Renal cortex interstitium (tissue), 11 donors: ENCODE results near the gene DNAJB14. TPM values are rescaled to one million over a fixed set of nuclear protein-coding genes. Genes with fewer than 3 reads are reported as not detected.

ENCODE experiments used
- DNase-seq, 11 donors: peaks; one replicate each; pipeline ENCODE4 v3.0.0-alpha.2; 2013; ENCODE audit warnings: low read depth in 9 of 11, low spot score in 4 of 11; ENCODE audit errors: extremely low read depth in 1 of 11
- polyA plus RNA-seq, 3 donors: library from polyadenylated mRNA; unstranded; fragments of 120-200 nt; gene quantifications; one replicate each; pipeline ENCODE4 v1.2.1, GENCODE V29; 2013; ENCODE audit not compliant: insufficient read length in 3 of 3

DNAJB14 gene
- polyA plus RNA-seq, 3 donors = 29.9 to 39.9 (median 39.3) TPM

GRCh38 chr4:99847362-99847976 lies 98.9 kb downstream of the DNAJB14 start:
- no peak for DNase-seq

- no peak for DNase-seq
Measured at GRCh38 chr4:99846891-99847290, 99.5 kb downstream of the DNAJB14 start.

Other genes with a start within 250 kb of the DNAJB14 start
- 1 to 10 TPM in 1 of 3 donors, under 1 TPM in 2; 0.64 to 1.3 (median 0.83) TPM for gene DAPP1, start 129.8 kb downstream of the DNAJB14 start, polyA plus RNA-seq
- 100 to 1,000 TPM in 1 of 3 donors, 10 to 100 TPM in 2; 87.4 to 104 (median 88.7) TPM for gene LAMTOR3, start 52.2 kb downstream of the DNAJB14 start, polyA plus RNA-seq
- 100 to 1,000 TPM; 294 to 450 (median 443) TPM for gene H2AZ1, start 3.7 kb upstream of the DNAJB14 start, polyA plus RNA-seq
- gene DDIT4L, start 243.8 kb upstream of the DNAJB14 start, polyA plus RNA-seq = 1 to 10 TPM; 2.3 to 3.1 (median 2.4) TPM